Stimulated activated CD8-positive, alpha-beta memory T cell treated with anti-CD3 and anti-CD28 coated beads, Interleukin-15, amount 100 ng/mL, for 4 hours (primary cell): Measurements from ENCODE around the gene TMCO5A.
"Not testable (repeated sequence)": the region's sequence is repeated elsewhere in the genome, so short reads cannot be mapped to it uniquely, and the experiment has no call there.

Experiments
- DNase-seq, 2 donors: peaks; one replicate each; pipeline ENCODE4 v3.0.0-alpha.2; 2020; ENCODE audit warnings: low read depth in 2 of 2

TMCO5A gene

GRCh38 chr15:37934340-37934739 lies at the start of gene TMCO5A:
Gene TMCO5A, plus strand, starts transcription at chr15:37934640. Its CDS starts 1,684 bp downstream, at chr15:37936324.
- DNase-seq = no peak

- DNase-seq = no peak
Measured at GRCh38 chr15:37885651-37886050, 48.8 kb upstream of the TMCO5A start.

DNA sequence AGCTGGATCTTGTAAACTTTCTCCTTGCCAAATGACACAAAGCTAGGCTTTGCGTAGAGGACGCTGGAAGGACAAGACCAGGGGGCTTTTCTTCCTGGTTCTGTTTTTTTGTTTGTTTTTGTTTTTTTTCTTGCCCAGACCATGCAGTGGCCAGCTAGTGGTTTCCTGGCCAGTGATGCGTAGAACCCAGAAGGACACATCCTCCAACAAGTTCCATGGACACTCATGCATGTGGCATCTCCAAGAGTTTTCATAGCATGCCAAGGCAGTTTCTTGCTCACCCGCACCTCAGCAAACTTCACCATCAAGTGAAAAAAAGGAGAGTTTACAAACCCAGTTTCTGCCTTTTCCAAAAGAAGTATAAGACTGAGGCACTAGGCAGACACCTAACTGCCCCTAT lies 46.1 kb upstream of the TMCO5A start:
- no peak for DNase-seq

- DNase-seq = no peak
Measured at GRCh38 chr15:37891766-37892368, 42.6 kb upstream of the TMCO5A start.

DNA sequence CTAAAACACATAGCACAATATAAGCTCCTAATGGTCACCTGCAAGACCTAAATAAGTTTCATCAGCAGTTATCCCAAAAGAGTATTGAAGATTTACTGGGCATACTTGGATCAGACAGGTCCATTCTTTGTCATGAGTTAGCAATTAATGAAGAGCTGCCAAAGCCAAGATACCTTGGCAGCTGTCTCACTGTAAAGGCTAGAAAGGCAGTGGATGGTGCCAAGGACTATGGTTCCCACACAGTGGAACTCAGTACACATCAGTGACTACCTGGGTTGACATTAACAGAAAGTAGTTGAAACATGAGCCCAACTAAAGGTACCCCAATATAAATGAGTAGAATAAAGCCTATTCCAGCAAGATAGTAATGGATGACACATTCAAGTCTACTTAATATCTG lies 41.1 kb upstream of the TMCO5A start:
- no peak for DNase-seq

DNA sequence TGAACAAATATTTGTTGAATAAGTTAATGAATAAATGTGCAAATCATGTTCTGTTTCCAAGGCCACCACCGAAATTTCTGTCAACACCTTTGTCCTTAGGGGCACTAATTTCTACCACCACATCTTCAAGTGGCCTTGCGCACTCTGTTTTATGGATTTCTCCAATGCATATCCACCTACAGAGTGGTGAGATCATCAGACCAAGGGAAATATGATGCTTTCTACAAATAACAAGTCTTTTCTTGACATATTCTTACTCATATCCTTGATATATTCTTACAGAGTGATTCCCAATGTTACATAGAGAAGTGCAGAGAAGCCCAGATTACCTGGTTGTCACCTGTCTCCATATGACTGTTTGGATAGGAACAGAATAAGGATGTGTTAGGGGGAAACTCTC lies 36.1 kb upstream of the TMCO5A start:
- no peak for DNase-seq

DNA sequence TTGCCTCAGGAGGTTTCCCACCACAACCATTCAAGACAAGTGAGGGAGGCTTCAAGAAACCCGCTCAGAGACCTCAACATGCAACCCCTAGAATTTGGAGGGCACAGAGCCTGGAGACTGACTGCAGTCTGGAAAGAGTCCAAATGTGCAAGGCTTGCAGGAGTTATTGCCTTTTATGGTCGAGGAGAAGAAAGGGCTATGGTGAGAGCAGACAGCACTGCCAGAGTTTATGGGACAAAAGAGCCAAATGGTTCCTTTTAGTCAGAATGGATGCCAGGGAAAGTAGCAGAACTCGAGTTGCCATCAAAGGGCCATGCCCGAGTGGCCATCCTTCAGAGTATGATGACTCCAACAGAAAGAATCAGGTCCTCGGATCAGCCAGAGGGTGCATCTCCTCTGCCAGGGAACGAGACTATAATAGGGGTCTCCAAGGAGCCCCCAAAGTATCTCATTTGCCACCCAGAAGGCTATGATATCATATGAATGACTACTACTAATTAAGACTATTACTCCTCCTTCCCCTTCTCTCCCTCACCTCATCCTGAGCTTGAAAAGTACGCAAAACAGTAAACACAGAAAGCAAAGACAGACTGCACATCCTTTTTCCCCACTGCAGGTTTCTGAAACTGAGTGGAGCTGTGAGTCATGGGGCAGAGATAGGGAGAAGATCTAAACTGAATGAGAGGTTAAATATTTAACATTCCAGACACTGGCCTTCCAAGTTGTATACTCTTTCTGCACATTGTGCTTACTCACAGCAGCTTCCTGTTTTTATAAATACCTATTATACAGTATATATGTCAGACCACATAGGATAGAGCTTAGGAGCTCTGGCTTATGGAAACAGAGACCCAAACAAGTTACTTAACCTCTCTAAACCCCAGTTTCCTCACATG lies 33.9 kb upstream of the TMCO5A start:
- no peak for DNase-seq

GRCh38 chr15:37902126-37902525 lies 32.3 kb upstream of the TMCO5A start:
- DNase-seq = no peak

DNA sequence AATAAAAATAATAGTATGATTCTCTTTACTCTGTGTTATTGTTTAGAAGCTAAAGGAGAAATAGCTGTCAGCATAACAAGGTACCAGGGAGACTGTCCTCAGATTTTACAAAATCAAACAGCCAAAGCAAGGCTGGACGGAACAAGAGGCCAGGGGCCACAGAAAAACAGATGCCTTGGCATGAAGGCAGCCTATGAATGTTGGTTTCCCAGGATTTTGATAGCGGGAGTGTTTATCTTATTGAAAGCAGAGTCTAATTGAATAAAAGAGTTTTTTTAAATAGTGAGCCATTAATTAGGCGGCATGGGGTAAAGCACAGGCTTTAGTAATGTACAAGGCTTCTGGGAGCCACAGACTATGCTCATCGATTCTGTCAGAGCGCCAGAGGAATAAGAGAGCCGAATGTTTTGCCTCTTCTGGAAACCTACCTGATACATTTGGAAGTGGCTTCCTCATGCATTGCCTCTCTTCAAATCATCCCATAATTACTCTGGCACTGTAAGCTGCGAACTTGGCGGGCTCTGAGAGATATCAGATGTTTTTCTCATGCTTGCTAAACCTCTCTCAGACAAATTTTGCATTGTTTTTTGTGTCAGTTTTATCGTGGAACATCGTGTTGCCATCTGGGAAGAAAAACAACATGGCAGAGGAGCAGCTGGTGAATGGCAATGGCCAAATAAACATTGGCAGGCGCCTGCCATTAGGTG lies 30.4 kb upstream of the TMCO5A start:
- DNase-seq = no peak

GRCh38 chr15:37907136-37907535 lies 27.3 kb upstream of the TMCO5A start:
- DNase-seq = no peak

- no peak for DNase-seq
Measured at GRCh38 chr15:37921527-37922385, 12.7 kb upstream of the TMCO5A start.

GRCh38 chr15:37926136-37926535 lies 8.3 kb upstream of the TMCO5A start:
- DNase-seq = no peak

DNA sequence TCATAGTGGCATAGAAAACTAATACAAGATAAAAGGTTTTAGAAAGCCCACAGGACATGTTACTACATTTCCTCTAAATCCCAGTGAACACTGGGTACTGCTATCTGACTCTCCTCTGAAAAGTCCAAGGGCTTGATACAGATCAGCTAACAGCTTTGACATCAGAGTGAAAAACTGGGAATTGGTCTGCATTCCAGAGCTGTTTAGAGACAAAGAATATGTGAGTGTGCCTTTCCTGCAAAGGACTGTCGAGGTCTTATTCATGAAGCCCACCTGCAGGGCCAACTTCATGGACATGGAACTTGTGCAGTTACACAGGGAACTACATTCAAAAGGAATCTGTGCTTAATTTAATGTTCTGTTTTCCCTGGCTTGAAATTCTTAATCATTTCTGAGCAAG lies 5.2 kb upstream of the TMCO5A start:
- DNase-seq = no peak

GRCh38 chr15:37931321-37931720 lies 3.1 kb upstream of the TMCO5A start:
- DNase-seq = no peak

GRCh38 chr15:37931868-37932267 lies 2.6 kb upstream of the TMCO5A start:
- DNase-seq = no peak

DNA sequence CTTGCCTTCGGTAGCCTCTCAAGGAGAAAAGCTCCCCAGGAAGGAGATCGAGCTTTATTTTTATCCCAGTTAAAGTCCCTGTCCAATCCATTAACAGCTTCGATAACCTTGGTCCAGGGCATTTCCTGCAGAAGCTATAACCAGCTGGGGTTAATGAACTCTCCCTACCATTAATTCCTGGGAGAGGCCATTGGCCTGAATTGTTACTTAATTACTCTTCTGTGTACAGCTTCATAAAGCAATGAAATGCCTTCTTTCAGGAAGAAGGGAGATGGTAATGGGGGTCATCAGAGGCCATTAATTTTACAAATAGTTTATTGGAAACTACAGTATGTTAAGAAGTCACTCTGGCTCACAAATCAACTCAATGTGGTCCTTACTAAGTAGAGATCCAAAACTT lies 1.9 kb upstream of the TMCO5A start:
- DNase-seq = no peak

GRCh38 chr15:37933666-37934065 lies 774 bp upstream of the TMCO5A start:
- DNase-seq = no peak

DNA sequence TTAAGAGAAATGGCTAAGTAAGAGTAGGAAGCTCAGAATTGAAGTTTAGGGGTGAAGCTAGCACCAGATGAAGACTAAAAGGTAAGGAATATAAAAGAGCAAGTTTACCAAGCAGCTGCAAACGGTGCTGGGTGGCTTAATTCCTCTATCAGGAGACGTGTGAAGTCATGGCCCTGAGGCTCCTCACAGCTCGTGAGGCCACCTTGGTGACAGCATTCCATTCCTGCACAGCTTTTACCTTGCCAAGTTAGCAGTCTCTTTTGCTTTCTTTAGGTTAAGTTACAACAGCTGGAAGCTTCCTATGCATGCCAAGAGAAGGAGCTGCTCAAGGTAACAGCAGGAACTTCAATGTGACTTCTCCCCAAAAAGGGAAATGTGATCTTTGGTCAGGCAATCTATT lies 6.4 kb downstream of the TMCO5A start:
- DNase-seq = no peak

GRCh38 chr15:37941779-37942178 lies 7.3 kb downstream of the TMCO5A start:
- DNase-seq = no peak

- no peak for DNase-seq
Measured at GRCh38 chr15:37951999-37952398, 17.6 kb downstream of the TMCO5A start.

DNA sequence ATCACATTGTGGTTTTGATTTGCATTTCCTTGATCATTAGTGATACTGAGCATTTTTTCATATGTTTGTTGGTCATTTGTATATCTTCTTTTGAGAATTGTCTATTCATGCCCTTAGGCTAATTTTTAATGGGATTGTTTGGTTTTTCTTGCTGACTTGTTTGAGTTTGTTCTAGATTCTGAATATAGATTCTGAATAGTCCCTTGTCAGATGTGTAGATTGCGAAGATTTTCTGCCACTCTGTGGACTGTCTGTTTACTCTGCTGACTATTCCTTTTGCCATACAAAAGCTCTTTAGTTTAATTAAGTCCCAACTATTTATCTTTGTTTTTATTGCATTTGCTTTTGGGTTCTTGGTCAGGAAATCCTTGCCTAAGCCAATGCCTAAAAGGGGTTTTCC lies 26.3 kb downstream of the TMCO5A start:
- DNase-seq = not testable (repeated sequence)

- no peak for DNase-seq
Measured at GRCh38 chr15:37967788-37968187, 33.3 kb downstream of the TMCO5A start.
